Uterus (tissue), 4 donors: ENCODE measurements around the gene DDX27. TPM values are rescaled to one million over a fixed set of nuclear protein-coding genes. Genes with fewer than 3 reads are reported as not detected.

Experiments used
- DNase-seq, 2 donors: peaks; one replicate each; pipeline ENCODE4 v3.0.0-alpha.2; 2019 to 2020
- H3K27ac ChIP-seq, 2 donors: fragments of 200-600 bp; sonication (generic); 1 replicate in 1 of 2; 2 replicates in 1 of 2; pipeline ENCODE4 v1.5.1; 2016 to 2018
- H3K27me3 ChIP-seq, 2 donors: fragments of 200-600 bp; sonication (generic); one replicate each; pipeline ENCODE4 v1.5.1; 2018 to 2019; ENCODE audit warnings: control low read depth in 1 of 2
- H3K36me3 ChIP-seq, 2 donors: fragments of 200-600 bp; sonication (generic); one replicate each; pipeline ENCODE4 v1.5.1; 2019; ENCODE audit warnings: control low read depth in 1 of 2
- H3K4me1 ChIP-seq, 2 donors: fragments of 200-600 bp; sonication (generic); one replicate each; pipeline ENCODE4 v1.5.1; 2018 to 2019; ENCODE audit warnings: control low read depth in 1 of 2
- H3K4me3 ChIP-seq, 2 donors: fragments of 200-600 bp; sonication (generic); 1 replicate in 1 of 2; 2 replicates in 1 of 2; pipeline ENCODE4 v1.5.1; 2018 to 2019; ENCODE audit warnings: mild to moderate bottlenecking in 1 of 2
- H3K9me3 ChIP-seq, 2 donors: fragments of 200-600 bp; sonication (generic); one replicate each; pipeline ENCODE4 v1.5.1; 2019; ENCODE audit warnings: control low read depth in 1 of 2
- POLR2A ChIP-seq, 2 donors: fragments of 450-650 bp; IDR thresholded peaks; one replicate each; pipeline ENCODE4 v1.6.1; 2016; ENCODE audit warnings: antibody characterized with exemption in 2 of 2, mild to moderate bottlenecking in 1 of 2, moderate library complexity in 1 of 2
- intact Hi-C: fragments of 100-400 bp; cut with DNase I; formaldehyde crosslinking; loops from one replicate; pipeline ENCODE4 v1.15.1; 2023; ENCODE audit warnings: low total_unique reads
- total RNA-seq, 4 donors: library from RNA; depleted of rRNA in 3 of 4; stranded (reverse); fragments of >200 nt in 3 of 4; gene quantifications; one replicate each; pipeline versions ENCODE4 v1.1.0 to v1.2.4, GENCODE V29; 2014 to 2023
- TF ChIP-seq, protein P1 (sequence below), 4 experiments: fragments of 200-600 bp in 2 of 4; fragments of 450-650 bp in 2 of 4; sonication (generic) in 2 of 4; IDR thresholded peaks; one replicate each; pipeline ENCODE4 v1.5.1; 2016 to 2019; ENCODE audit warnings: antibody characterized with exemption in 4 of 4, mild to moderate bottlenecking in 2 of 4, moderate library complexity in 1 of 4
- donor health status: DM: yes; HTN: yes; CAD: no.

DDX27 gene
- total RNA-seq, 4 donors from 2014 or later, result 11.8 to 35.8 (median 26.5) TPM

DNA sequence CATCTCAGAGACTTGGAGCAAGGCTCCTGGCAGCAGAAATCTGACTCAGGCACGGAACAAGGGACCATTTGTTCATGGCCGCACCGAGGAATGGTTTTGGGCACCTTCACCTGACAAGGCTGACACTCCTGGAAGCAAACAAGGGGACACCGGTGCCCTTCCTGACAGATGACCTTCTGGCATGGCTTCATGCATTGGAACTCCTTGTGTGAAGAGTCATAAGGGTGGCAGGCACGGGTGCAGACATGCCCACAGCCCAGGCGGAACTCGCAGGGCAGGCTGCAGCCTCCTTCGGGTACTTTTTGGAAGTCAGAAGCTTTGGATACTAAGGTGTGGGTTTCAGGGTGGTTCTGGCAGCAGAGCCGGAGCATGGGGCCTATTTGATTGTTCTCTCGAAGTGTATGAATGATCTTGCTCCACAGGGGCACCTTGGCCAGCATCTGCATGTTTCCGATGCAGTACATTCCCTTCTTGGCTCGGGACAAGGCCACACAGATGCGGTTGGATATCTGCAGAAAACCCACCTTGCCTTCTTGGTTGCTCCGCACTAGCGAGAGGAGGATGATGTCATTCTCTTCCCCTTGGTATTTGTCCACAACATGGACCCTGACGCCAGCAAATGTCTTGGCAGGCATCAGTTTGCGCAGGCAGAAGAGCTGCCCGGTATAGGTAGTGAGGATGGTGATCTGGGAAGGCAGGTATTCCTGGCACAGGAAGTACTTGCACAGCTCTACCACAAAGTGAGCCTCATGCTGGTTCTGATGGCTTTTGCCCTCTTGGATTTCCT is 29.9 kb downstream of the DDX27 start:
- intact Hi-C loops, result no loop called here
- Histone ChIP-seq H3K4me1 (no peaks in the 10 kb centered on the region), H3K27ac (no peak overlapping the region), H3K36me3 (no peaks in the 10 kb centered on the region), H3K4me3 (no peak overlapping the region), H3K27me3 (no peaks in the 10 kb centered on the region), H3K9me3 (no peaks in the 10 kb centered on the region)
- no peak for DNase-seq
- TF ChIP-seq, protein P1, sequence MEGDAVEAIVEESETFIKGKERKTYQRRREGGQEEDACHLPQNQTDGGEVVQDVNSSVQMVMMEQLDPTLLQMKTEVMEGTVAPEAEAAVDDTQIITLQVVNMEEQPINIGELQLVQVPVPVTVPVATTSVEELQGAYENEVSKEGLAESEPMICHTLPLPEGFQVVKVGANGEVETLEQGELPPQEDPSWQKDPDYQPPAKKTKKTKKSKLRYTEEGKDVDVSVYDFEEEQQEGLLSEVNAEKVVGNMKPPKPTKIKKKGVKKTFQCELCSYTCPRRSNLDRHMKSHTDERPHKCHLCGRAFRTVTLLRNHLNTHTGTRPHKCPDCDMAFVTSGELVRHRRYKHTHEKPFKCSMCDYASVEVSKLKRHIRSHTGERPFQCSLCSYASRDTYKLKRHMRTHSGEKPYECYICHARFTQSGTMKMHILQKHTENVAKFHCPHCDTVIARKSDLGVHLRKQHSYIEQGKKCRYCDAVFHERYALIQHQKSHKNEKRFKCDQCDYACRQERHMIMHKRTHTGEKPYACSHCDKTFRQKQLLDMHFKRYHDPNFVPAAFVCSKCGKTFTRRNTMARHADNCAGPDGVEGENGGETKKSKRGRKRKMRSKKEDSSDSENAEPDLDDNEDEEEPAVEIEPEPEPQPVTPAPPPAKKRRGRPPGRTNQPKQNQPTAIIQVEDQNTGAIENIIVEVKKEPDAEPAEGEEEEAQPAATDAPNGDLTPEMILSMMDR (IDR thresholded peaks at IDR 0.05), result no peak
- no peak for TF ChIP-seq POLR2A (IDR thresholded peaks at IDR 0.05)

DNA sequence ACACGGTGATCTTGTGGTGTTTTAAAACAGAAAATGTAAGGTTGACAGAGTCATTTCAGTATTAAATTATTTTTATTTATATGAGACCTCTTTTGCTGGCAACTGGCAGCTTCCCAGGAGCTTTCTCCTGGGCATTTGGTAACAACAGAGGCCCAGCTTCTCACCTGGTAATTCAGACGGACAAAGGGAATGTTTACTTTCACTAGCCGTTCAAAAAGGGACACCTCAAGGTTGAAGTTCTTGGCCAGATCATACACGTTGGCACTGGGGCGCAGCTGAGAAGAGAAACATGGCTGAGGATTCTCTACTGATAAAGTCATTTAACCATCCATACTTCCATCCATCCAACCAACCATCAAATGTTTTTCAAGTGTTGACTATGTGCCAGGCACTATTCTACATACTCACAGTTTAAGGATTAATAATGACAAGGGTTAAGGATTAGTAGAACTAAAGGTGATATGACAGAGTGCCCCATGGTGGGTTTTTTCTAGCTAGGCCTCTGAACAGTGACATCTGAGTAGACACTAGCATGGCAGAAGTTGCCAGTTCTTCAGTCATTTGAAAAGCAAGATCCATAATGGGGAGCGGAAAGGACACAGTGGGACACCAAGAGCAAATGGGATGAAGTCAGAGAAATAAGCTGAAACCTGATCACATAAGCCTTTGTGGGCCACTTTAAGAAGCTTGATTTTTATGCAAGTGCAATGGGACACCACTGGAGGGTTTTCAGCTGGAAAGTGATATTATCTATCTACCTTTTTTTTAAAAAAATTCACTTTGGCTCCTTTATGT is 33.5 kb downstream of the DDX27 start:
- TF ChIP-seq, protein P1 (IDR thresholded peaks at IDR 0.05), result no peak
- TF ChIP-seq POLR2A (IDR thresholded peaks at IDR 0.05), result no peak

DNA sequence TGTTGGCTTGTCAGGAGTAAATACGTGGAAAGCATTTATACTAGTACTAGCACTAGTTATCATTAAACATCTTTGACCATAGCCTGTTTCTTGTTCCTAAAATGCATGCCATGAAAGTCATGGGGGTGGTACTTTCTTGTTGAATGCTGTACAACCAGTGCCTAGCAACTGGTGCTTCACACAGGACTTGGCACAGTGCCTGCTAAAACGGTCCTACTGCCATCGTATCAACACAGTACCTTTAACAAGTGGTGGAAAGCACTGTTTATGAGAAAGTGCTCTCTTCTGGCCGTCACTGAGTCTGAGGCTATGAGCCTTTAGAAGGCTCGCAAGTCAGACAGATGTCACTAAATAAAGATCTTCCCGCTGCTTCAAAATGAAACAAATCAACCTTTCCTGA is 37.0 kb downstream of the DDX27 start:
- Histone ChIP-seq H3K27me3 (no peaks in the 10 kb centered on the region), H3K4me1 (no peaks in the 10 kb centered on the region), H3K36me3 (no peaks in the 10 kb centered on the region), H3K4me3 (no peak overlapping the region), H3K9me3 (no peaks in the 10 kb centered on the region), H3K27ac (no peak overlapping the region)
- no peak for DNase-seq
- intact Hi-C loops, result no loop called here
- TF ChIP-seq POLR2A (IDR thresholded peaks at IDR 0.05), result no peak
- TF ChIP-seq, protein P1 (IDR thresholded peaks at IDR 0.05), result no peak

More for the DNA sequence above, 33.5 kb downstream of the DDX27 start:
- intact Hi-C loops, result no loop called here
- H3K4me1 ChIP-seq, result no peaks in the 10 kb centered on the region
- no peak for DNase-seq
- H3K9me3 ChIP-seq, result no peaks in the 10 kb centered on the region
- no peak overlapping the region for H3K4me3 ChIP-seq
- no peak overlapping the region for H3K27ac ChIP-seq
- no peaks in the 10 kb centered on the region for H3K27me3 ChIP-seq
- H3K36me3 ChIP-seq, result no peaks in the 10 kb centered on the region

DNA sequence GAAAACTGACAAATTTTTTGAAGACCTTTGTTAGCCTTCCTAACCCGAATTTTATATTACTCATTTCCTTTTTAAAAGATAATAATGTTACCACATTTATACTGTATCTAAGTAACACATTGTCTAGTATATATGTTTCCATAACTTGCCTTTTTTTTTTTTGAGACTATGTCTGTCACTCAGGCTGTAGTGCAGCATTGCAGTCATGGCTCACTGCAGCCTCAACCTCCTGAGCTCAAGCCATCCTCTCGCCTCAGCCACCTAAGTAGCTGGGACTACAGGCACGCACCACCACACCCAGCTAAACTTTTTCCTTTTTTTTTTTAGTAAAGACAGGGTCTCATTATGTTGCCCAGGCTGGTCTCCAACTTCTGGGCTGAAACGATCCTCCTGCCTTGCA is 40.1 kb downstream of the DDX27 start:
- no peaks in the 10 kb centered on the region for H3K36me3 ChIP-seq
- intact Hi-C loops, result no loop called here

More for the DNA sequence above, 40.1 kb downstream of the DDX27 start:
- no peaks in the 10 kb centered on the region for H3K27me3 ChIP-seq
- H3K4me1 ChIP-seq, result no peaks in the 10 kb centered on the region
- no peaks in the 10 kb centered on the region for H3K9me3 ChIP-seq
- TF ChIP-seq, protein P1 (IDR thresholded peaks at IDR 0.05), result no peak
- no peak for TF ChIP-seq POLR2A (IDR thresholded peaks at IDR 0.05)
- DNase-seq, result no peak
- H3K27ac ChIP-seq, result no peak overlapping the region
- H3K4me3 ChIP-seq, result no peak overlapping the region
